Progenitor cell of endocrine pancreas (in vitro differentiated cells): ENCODE data around the gene STK33. TPM values are rescaled to one million over a fixed set of nuclear protein-coding genes. Genes with fewer than 3 reads are reported as not detected.

Experiments used
- DNase-seq: peaks from one replicate; pipeline ENCODE4 v3.0.0; 2021; ENCODE audit warnings: low spot score; ENCODE audit not compliant: unreplicated experiment
- H3K27ac Mint-ChIP-seq: 2 replicates; pipeline ENCODE4 v1.8.0; 2021; ENCODE audit warnings: mild to moderate bottlenecking, moderate library complexity, mixed read lengths
- H3K27me3 Mint-ChIP-seq: 2 replicates; pipeline ENCODE4 v1.8.0; 2021; ENCODE audit warnings: mixed read lengths
- H3K36me3 Mint-ChIP-seq: 2 replicates; pipeline ENCODE4 v1.8.0; 2022; ENCODE audit warnings: mixed read lengths; ENCODE audit not compliant: insufficient read depth
- H3K4me1 Mint-ChIP-seq: 2 replicates; pipeline ENCODE4 v1.8.0; 2021; ENCODE audit warnings: low read depth, mixed read lengths
- H3K4me3 Mint-ChIP-seq: 2 replicates; pipeline ENCODE4 v1.8.0; 2021; ENCODE audit warnings: low read depth, mild to moderate bottlenecking, moderate library complexity, mixed read lengths
- H3K9me3 Mint-ChIP-seq: 2 replicates; pipeline ENCODE4 v1.8.0; 2021; ENCODE audit warnings: low read depth, mixed read lengths
- total RNA-seq: library from RNA; stranded (reverse); gene quantifications from 2 replicates; pipeline ENCODE4 v1.2.1, GENCODE V29; 2021
- TF ChIP-seq, protein P1 (sequence below): fragments of 200-600 bp; sonication (generic); IDR thresholded peaks from one replicate; pipeline ENCODE4 v1.5.0; 2021; ENCODE audit warnings: antibody characterized with exemption, mild to moderate bottlenecking; ENCODE audit not compliant: unreplicated experiment

Gene STK33
- total RNA-seq, 1 donor from 2014 or later: 23.4 TPM

GRCh38 chr11:8532475-8532874 is 61.6 kb downstream of the STK33 start:
- Mint-ChIP-seq H3K4me3 (no peak overlapping the region), H3K27me3 (no peaks in the 10 kb centered on the region), H3K36me3 (no peaks in the 10 kb centered on the region), H3K9me3 (no peaks in the 10 kb centered on the region), H3K27ac (no peak overlapping the region), H3K4me1 (peaks cover 4% of the 10 kb centered on the region)
- DNase-seq: no peak
- TF ChIP-seq, protein P1, sequence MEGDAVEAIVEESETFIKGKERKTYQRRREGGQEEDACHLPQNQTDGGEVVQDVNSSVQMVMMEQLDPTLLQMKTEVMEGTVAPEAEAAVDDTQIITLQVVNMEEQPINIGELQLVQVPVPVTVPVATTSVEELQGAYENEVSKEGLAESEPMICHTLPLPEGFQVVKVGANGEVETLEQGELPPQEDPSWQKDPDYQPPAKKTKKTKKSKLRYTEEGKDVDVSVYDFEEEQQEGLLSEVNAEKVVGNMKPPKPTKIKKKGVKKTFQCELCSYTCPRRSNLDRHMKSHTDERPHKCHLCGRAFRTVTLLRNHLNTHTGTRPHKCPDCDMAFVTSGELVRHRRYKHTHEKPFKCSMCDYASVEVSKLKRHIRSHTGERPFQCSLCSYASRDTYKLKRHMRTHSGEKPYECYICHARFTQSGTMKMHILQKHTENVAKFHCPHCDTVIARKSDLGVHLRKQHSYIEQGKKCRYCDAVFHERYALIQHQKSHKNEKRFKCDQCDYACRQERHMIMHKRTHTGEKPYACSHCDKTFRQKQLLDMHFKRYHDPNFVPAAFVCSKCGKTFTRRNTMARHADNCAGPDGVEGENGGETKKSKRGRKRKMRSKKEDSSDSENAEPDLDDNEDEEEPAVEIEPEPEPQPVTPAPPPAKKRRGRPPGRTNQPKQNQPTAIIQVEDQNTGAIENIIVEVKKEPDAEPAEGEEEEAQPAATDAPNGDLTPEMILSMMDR: no peak

DNA sequence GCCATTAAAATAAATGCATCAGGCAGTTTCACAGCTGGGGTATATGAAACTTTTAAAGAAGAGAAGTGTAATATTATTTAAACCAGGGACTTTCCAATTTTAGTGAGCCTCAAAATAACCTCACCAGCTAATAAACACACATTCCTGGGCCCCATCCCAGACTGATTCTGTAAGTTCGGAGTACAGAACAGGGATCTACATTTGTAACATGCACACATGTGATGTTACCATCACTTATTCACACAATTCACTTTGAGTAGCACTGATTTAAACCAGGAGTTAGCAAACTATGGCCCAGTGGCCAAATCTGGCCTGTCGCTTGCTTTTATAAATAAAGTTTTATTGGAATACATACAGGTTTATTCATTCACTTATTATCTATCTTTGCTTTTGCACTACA is 62.0 kb downstream of the STK33 start:
- Mint-ChIP-seq H3K4me3 (no peak overlapping the region), H3K27me3 (no peaks in the 10 kb centered on the region), H3K4me1 (peaks cover 9% of the 10 kb centered on the region), H3K36me3 (no peaks in the 10 kb centered on the region), H3K27ac (no peak overlapping the region), H3K9me3 (no peaks in the 10 kb centered on the region)
- DNase-seq: no peak
- TF ChIP-seq, protein P1: no peak

DNA sequence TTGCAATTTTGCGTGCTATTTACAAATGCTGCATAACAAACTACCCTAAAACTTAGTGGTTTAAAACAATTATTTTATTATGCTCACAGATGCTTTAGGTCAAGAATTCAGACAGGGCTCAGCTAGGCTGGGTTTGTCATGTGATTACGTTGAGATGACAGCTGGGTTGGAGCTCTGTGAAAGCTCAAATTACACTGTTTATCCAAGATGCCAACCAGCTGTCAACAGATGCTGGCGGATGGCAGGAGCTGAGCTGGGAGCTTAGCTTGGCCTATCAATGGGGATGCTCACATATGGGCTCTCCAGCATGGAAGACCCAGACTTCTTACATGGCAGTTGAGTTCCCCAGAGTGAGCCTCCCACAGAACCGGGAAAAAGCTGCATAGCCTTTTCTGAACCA is 62.7 kb downstream of the STK33 start:
- Mint-ChIP-seq H3K4me3 (no peak overlapping the region), H3K4me1 (peaks cover 9% of the 10 kb centered on the region), H3K27ac (no peak overlapping the region), H3K27me3 (no peaks in the 10 kb centered on the region), H3K9me3 (no peaks in the 10 kb centered on the region), H3K36me3 (no peaks in the 10 kb centered on the region)
- TF ChIP-seq, protein P1: no peak
- no peak for DNase-seq

DNA sequence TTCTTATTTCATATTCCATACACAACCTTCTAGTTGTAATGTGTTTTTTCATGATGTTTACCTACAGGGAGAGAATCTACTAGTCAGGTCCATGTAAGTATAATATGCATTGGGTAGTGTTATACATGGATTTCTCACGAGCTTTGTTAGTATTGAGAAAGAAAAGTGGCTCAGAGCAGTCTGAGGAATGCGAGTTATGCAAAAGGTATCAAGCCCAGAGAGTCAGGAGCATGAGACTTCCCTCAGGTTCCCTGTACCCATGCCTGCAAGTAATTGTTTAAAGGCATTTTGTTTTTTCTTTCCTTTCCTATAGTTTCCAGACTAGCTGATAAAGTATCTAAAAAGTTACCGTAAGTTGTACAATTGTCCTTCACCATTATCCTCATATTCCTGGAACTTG is 66.1 kb downstream of the STK33 start:
- Mint-ChIP-seq H3K27me3 (no peaks in the 10 kb centered on the region), H3K27ac (no peak overlapping the region), H3K4me3 (no peak overlapping the region), H3K9me3 (peaks cover 3% of the 10 kb centered on the region), H3K4me1 (peaks cover 9% of the 10 kb centered on the region), H3K36me3 (peaks cover 7% of the 10 kb centered on the region)
- no peak for DNase-seq
- TF ChIP-seq, protein P1: no peak

- Mint-ChIP-seq H3K9me3 (peaks cover 20% of the 10 kb centered on the region), H3K27me3 (no peaks in the 10 kb centered on the region), H3K27ac (no peak overlapping the region), H3K4me1 (peaks cover 9% of the 10 kb centered on the region), H3K36me3 (peaks cover 20% of the 10 kb centered on the region), H3K4me3 (no peak overlapping the region)
- no peak for DNase-seq
- TF ChIP-seq, protein P1: no peak
Measured at GRCh38 chr11:8523396-8523795, 70.6 kb downstream of the STK33 start.
